ENCODE measurements around the gene TMEM178A.

DNA sequence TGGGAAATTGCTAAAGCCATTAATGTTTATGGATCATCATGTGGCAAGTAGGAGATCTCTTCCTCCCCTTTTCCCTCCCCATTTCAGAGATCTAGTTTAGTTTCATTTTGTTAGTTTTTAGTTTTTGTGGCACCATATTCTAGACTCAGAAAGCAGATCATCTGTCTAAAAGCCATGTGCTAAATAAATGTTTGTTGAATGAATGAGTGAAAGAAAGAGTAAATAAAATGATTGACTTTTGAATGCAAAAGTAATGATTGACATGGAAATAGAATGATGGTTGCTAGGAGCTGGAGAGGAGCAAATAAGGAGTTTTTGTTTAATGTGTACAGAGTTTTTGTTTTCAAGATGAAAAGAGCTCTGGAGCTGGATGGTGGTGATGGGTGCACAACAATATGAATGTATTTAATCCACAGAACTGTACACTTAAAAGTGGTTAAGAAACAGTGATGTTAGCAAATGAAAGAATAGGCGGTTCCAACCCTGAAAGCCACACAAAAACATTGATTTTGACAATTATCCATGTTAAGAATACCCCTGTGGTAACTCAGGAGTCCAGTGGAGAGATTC is 23.6 kb downstream of the TMEM178A start:
- no peak for TF ChIP-seq EZH2phosphoT487 (IDR thresholded peaks at IDR 0.05; ENCODE audit: insufficient read depth, low read depth)
- no peak for TF ChIP-seq EZH2 (IDR thresholded peaks at IDR 0.05; ENCODE audit: insufficient read depth, poor library complexity, severe bottlenecking)

Data from GM23248 (cell line).